ENCODE results near the gene CRYGB.
"Not testable (repeated sequence)": the region's sequence is repeated elsewhere in the genome, so short reads cannot be mapped to it uniquely, and the experiment has no call there.

The CRYGB gene

GRCh38 chr2:208128136-208128535 is 17.8 kb downstream of the CRYGB start:
- H4K20me1 ChIP-seq (ENCODE audit: insufficient read depth, low read length), result no peaks in the 10 kb centered on the region
- no peak overlapping the region for H3K4me3 ChIP-seq (ENCODE audit: low read length)
- TF ChIP-seq EZH2phosphoT487 (IDR thresholded peaks at IDR 0.05; ENCODE audit: low read length), result no peak
- TF ChIP-seq CTCF (IDR thresholded peaks at IDR 0.05; ENCODE audit: low read length), result no peak
- TF ChIP-seq EZH2 (optimal IDR thresholded peaks at IDR 0.05; ENCODE audit: low read depth, low read length), result no peak
- no peak overlapping the region for H3K27ac ChIP-seq (ENCODE audit: low read length)
- no peak overlapping the region for H3K9ac ChIP-seq (ENCODE audit: low read length)
- H3K36me3 ChIP-seq (replicated peaks; ENCODE audit: insufficient read depth, low read length), result no peaks in the 10 kb centered on the region
- no peaks in the 10 kb centered on the region for H3K9me2 ChIP-seq (replicated peaks; ENCODE audit: insufficient read depth, low read length)
- no peaks in the 10 kb centered on the region for H3K27me3 ChIP-seq (replicated peaks; ENCODE audit: insufficient read depth, low read length)
- no peak overlapping the region for H3K4me2 ChIP-seq (ENCODE audit: low read depth, low read length)
- H3K79me2 ChIP-seq (ENCODE audit: low read length), result no peaks in the 10 kb centered on the region
- H3K9me3 ChIP-seq (replicated peaks; ENCODE audit: insufficient read depth, low read length), result no peaks in the 10 kb centered on the region
- no peaks in the 10 kb centered on the region for H3F3A ChIP-seq (ENCODE audit: insufficient read depth, low read length)
- no peak for DNase-seq
- no peaks in the 10 kb centered on the region for H3K4me1 ChIP-seq (ENCODE audit: low read length)
- no peak overlapping the region for H2AFZ ChIP-seq (ENCODE audit: low read length)

GRCh38 chr2:208127090-208127489 is 18.9 kb downstream of the CRYGB start:
- no peak for DNase-seq
- Histone ChIP-seq H3K79me2 (ENCODE audit: low read length) (no peaks in the 10 kb centered on the region), H3K4me1 (ENCODE audit: low read length) (no peaks in the 10 kb centered on the region), H3K4me3 (ENCODE audit: low read length) (no peak overlapping the region), H3F3A (ENCODE audit: insufficient read depth, low read length) (no peaks in the 10 kb centered on the region), H2AFZ (ENCODE audit: low read length) (no peak overlapping the region), H3K4me2 (ENCODE audit: low read depth, low read length) (no peak overlapping the region), H3K36me3 (replicated peaks; ENCODE audit: insufficient read depth, low read length) (no peaks in the 10 kb centered on the region), H3K27me3 (replicated peaks; ENCODE audit: insufficient read depth, low read length) (no peaks in the 10 kb centered on the region), H4K20me1 (ENCODE audit: insufficient read depth, low read length) (no peaks in the 10 kb centered on the region), H3K9me3 (replicated peaks; ENCODE audit: insufficient read depth, low read length) (no peaks in the 10 kb centered on the region), H3K9me2 (replicated peaks; ENCODE audit: insufficient read depth, low read length) (no peaks in the 10 kb centered on the region), H3K9ac (ENCODE audit: low read length) (no peak overlapping the region), H3K27ac (ENCODE audit: low read length) (no peak overlapping the region)
- TF ChIP-seq EZH2phosphoT487 (IDR thresholded peaks at IDR 0.05; ENCODE audit: low read length) (no peak), EZH2 (optimal IDR thresholded peaks at IDR 0.05; ENCODE audit: low read depth, low read length) (no peak), CTCF (IDR thresholded peaks at IDR 0.05; ENCODE audit: low read length) (no peak)

- Histone ChIP-seq H4K20me1 (ENCODE audit: insufficient read depth, low read length) (no peaks in the 10 kb centered on the region), H3K4me1 (ENCODE audit: low read length) (no peaks in the 10 kb centered on the region), H3K9me2 (replicated peaks; ENCODE audit: insufficient read depth, low read length) (no peaks in the 10 kb centered on the region), H3K4me3 (ENCODE audit: low read length) (no peak overlapping the region), H3F3A (ENCODE audit: insufficient read depth, low read length) (no peaks in the 10 kb centered on the region), H3K9me3 (replicated peaks; ENCODE audit: insufficient read depth, low read length) (no peaks in the 10 kb centered on the region), H3K36me3 (replicated peaks; ENCODE audit: insufficient read depth, low read length) (no peaks in the 10 kb centered on the region), H2AFZ (ENCODE audit: low read length) (no peak overlapping the region), H3K27ac (ENCODE audit: low read length) (no peak overlapping the region), H3K79me2 (ENCODE audit: low read length) (no peaks in the 10 kb centered on the region), H3K9ac (ENCODE audit: low read length) (no peak overlapping the region), H3K27me3 (replicated peaks; ENCODE audit: insufficient read depth, low read length) (no peaks in the 10 kb centered on the region), H3K4me2 (ENCODE audit: low read depth, low read length) (no peak overlapping the region)
- DNase-seq, result no peak
- TF ChIP-seq EZH2 (optimal IDR thresholded peaks at IDR 0.05; ENCODE audit: low read depth, low read length) (no peak), EZH2phosphoT487 (IDR thresholded peaks at IDR 0.05; ENCODE audit: low read length) (no peak), CTCF (IDR thresholded peaks at IDR 0.05; ENCODE audit: low read length) (no peak)
These were observed 20.7 kb downstream of the CRYGB start for GRCh38 chr2:208125251-208125650.

GRCh38 chr2:208124013-208124715 is 21.8 kb downstream of the CRYGB start, which contains the start of gene CRYGD:
CRYGD (minus strand) TSS chr2:208124524; CDS start chr2:208124473, 51 bp downstream.
- H3K9me2 ChIP-seq (replicated peaks; ENCODE audit: insufficient read depth, low read length); H3K9ac ChIP-seq (ENCODE audit: low read length); DNase-seq; H2AFZ ChIP-seq (ENCODE audit: low read length); H3K9me3 ChIP-seq (replicated peaks; ENCODE audit: insufficient read depth, low read length); H3K36me3 ChIP-seq (replicated peaks; ENCODE audit: insufficient read depth, low read length); H3K27me3 ChIP-seq (replicated peaks; ENCODE audit: insufficient read depth, low read length); H3F3A ChIP-seq (ENCODE audit: insufficient read depth, low read length); H3K27ac ChIP-seq (ENCODE audit: low read length); H3K4me1 ChIP-seq (ENCODE audit: low read length); H3K4me3 ChIP-seq (ENCODE audit: low read length); H4K20me1 ChIP-seq (ENCODE audit: insufficient read depth, low read length); H3K79me2 ChIP-seq (ENCODE audit: low read length); H3K4me2 ChIP-seq (ENCODE audit: low read depth, low read length): not testable (repeated sequence)

Measured in MM.1S (cell line).